HUES48 (cell line): ENCODE data around the gene NELFE.

Experiments
- H3K27ac ChIP-seq: one replicate; pipeline ENCODE4 v1.7.0; 2013; ENCODE audit warnings: low read depth, low read length, inconsistent platforms
- H3K27me3 ChIP-seq: 2 replicates; pipeline ENCODE4 v1.6.1; 2013; ENCODE audit warnings: mild to moderate bottlenecking, low read length; ENCODE audit not compliant: control insufficient read depth, insufficient read depth
- H3K36me3 ChIP-seq: 2 replicates; pipeline ENCODE4 v1.6.1; 2013; ENCODE audit warnings: low read length; ENCODE audit not compliant: control insufficient read depth, insufficient read depth
- H3K4me1 ChIP-seq: 2 replicates; pipeline ENCODE4 v1.6.1; 2013; ENCODE audit warnings: mild to moderate bottlenecking, low read length; ENCODE audit not compliant: control insufficient read depth, insufficient read depth
- H3K4me3 ChIP-seq: 2 replicates; pipeline ENCODE4 v1.5.1; 2013; ENCODE audit warnings: mild to moderate bottlenecking, low read depth, low read length
- H3K9ac ChIP-seq: 2 replicates; pipeline ENCODE4 v1.6.1; 2013; ENCODE audit warnings: mild to moderate bottlenecking, low read depth, low read length, moderate library complexity
- H3K9me3 ChIP-seq: 2 replicates; pipeline ENCODE4 v1.6.1; 2013; ENCODE audit warnings: low read length; ENCODE audit not compliant: control insufficient read depth, insufficient read depth

The NELFE gene

GRCh38 chr6:31965700-31966099, 6.9 kb upstream of the NELFE start:
- peaks cover 95% of the 10 kb centered on the region for H3K36me3 ChIP-seq
- H3K4me3 ChIP-seq, result no peak overlapping the region
- no peak overlapping the region for H3K27ac ChIP-seq

GRCh38 chr6:31963921-31964320, 5.2 kb upstream of the NELFE start:
- Histone ChIP-seq H3K36me3 (peaks cover 87% of the 10 kb centered on the region), H3K4me1 (no peaks in the 10 kb centered on the region), H3K27me3 (no peaks in the 10 kb centered on the region), H3K9me3 (no peaks in the 10 kb centered on the region), H3K4me3 (no peak overlapping the region), H3K27ac (no peak overlapping the region), H3K9ac (no peak overlapping the region)

More at GRCh38 chr6:31965700-31966099, 6.9 kb upstream of the NELFE start:
- Histone ChIP-seq H3K4me1 (no peaks in the 10 kb centered on the region), H3K9me3 (no peaks in the 10 kb centered on the region), H3K9ac (no peak overlapping the region), H3K27me3 (no peaks in the 10 kb centered on the region)

- H3K36me3 ChIP-seq, result peaks cover 72% of the 10 kb centered on the region
Measured at GRCh38 chr6:31961616-31962015, 2.8 kb upstream of the NELFE start.

GRCh38 chr6:31958412-31958740, 395 bp downstream of the NELFE start:
- no peaks in the 10 kb centered on the region for H3K9me3 ChIP-seq
- 0 out of 2 replicates have a peak, but pooled peaks cover 4% of the 10 kb centered on the region for H3K4me1 ChIP-seq
- peak overlapping the region; percentile 75 for H3K9ac ChIP-seq
- peaks cover 70% of the 10 kb centered on the region for H3K36me3 ChIP-seq
- H3K27me3 ChIP-seq, result no peaks in the 10 kb centered on the region
- H3K4me3 ChIP-seq, result peak overlapping the region; percentile 97
- peak overlapping the region; percentile 36 for H3K27ac ChIP-seq

More at GRCh38 chr6:31961616-31962015, 2.8 kb upstream of the NELFE start:
- Histone ChIP-seq H3K9me3 (no peaks in the 10 kb centered on the region), H3K27ac (no peak overlapping the region), H3K27me3 (no peaks in the 10 kb centered on the region), H3K9ac (no peak overlapping the region), H3K4me1 (0 out of 2 replicates have a peak, but pooled peaks cover 4% of the 10 kb centered on the region), H3K4me3 (no peak overlapping the region)

GRCh38 chr6:31956796-31957195, 2.0 kb downstream of the NELFE start:
- Histone ChIP-seq H3K36me3 (peaks cover 70% of the 10 kb centered on the region), H3K9ac (no peak overlapping the region), H3K27ac (no peak overlapping the region), H3K4me1 (0 out of 2 replicates have a peak, but pooled peaks cover 4% of the 10 kb centered on the region), H3K4me3 (no peak overlapping the region), H3K9me3 (no peaks in the 10 kb centered on the region), H3K27me3 (no peaks in the 10 kb centered on the region)

- no peak overlapping the region for H3K9ac ChIP-seq
- no peak overlapping the region for H3K27ac ChIP-seq
- H3K36me3 ChIP-seq, result peaks cover 61% of the 10 kb centered on the region
- H3K27me3 ChIP-seq, result no peaks in the 10 kb centered on the region
- H3K4me1 ChIP-seq, result 0 out of 2 replicates have a peak, but pooled peaks cover 4% of the 10 kb centered on the region
- H3K4me3 ChIP-seq, result no peak overlapping the region
- no peaks in the 10 kb centered on the region for H3K9me3 ChIP-seq
Measured at GRCh38 chr6:31954511-31954910, 4.3 kb downstream of the NELFE start.

GRCh38 chr6:31952890-31953289, 5.9 kb downstream of the NELFE start:
- H3K4me3 ChIP-seq, result no peak overlapping the region
- no peaks in the 10 kb centered on the region; the same call in 1 of the 2 replicates for H3K27me3 ChIP-seq
- H3K36me3 ChIP-seq, result peaks cover 61% of the 10 kb centered on the region
- H3K9me3 ChIP-seq, result no peaks in the 10 kb centered on the region
- no peak overlapping the region for H3K27ac ChIP-seq
- H3K9ac ChIP-seq, result no peak overlapping the region
- H3K4me1 ChIP-seq, result 0 out of 2 replicates have a peak, but pooled peaks cover under 1% of the 10 kb centered on the region

GRCh38 chr6:31952140-31952805, 6.5 kb downstream of the NELFE start:
- Histone ChIP-seq H3K27me3 (peaks cover 4% of the 10 kb centered on the region; the same call in 1 of the 2 replicates), H3K4me3 (no peak overlapping the region), H3K4me1 (no peaks in the 10 kb centered on the region), H3K9ac (no peak overlapping the region), H3K36me3 (peaks cover 60% of the 10 kb centered on the region), H3K27ac (no peak overlapping the region), H3K9me3 (no peaks in the 10 kb centered on the region)

GRCh38 chr6:31949926-31950548, 8.7 kb downstream of the NELFE start:
- Histone ChIP-seq H3K9me3 (no peaks in the 10 kb centered on the region), H3K4me1 (no peaks in the 10 kb centered on the region), H3K36me3 (peaks cover 42% of the 10 kb centered on the region), H3K9ac (no peak overlapping the region), H3K4me3 (no peak overlapping the region), H3K27me3 (peaks cover 4% of the 10 kb centered on the region; the same call in 1 of the 2 replicates), H3K27ac (no peak overlapping the region)

- Histone ChIP-seq H3K9ac (no peak overlapping the region), H3K27me3 (peaks cover 4% of the 10 kb centered on the region; the same call in 1 of the 2 replicates), H3K9me3 (no peaks in the 10 kb centered on the region), H3K4me3 (no peak overlapping the region), H3K27ac (no peak overlapping the region), H3K36me3 (peaks cover 30% of the 10 kb centered on the region), H3K4me1 (no peaks in the 10 kb centered on the region)
Measured at GRCh38 chr6:31948753-31949413, 9.9 kb downstream of the NELFE start.

GRCh38 chr6:31948306-31948705, 10.5 kb downstream of the NELFE start:
- no peak overlapping the region for H3K27ac ChIP-seq
- H3K27me3 ChIP-seq, result peaks cover 4% of the 10 kb centered on the region; the same call in 1 of the 2 replicates
- H3K9ac ChIP-seq, result no peak overlapping the region
- H3K4me3 ChIP-seq, result no peak overlapping the region
- peaks cover 24% of the 10 kb centered on the region for H3K36me3 ChIP-seq
- no peaks in the 10 kb centered on the region for H3K4me1 ChIP-seq
- no peaks in the 10 kb centered on the region for H3K9me3 ChIP-seq
